BJ (cell line): ENCODE results near the gene RETREG1. TPM values are rescaled to one million over a fixed set of nuclear protein-coding genes. Genes with fewer than 3 reads are reported as not detected.
"Not testable (repeated sequence)": the region's sequence is repeated elsewhere in the genome, so short reads cannot be mapped to it uniquely, and the experiment has no call there.

Experiments used
- CTCF ChIA-PET: fragments of 350-600 bp; formaldehyde crosslinking; extraction: SDS; loops from one replicate; lab custom pipeline; 2021; ENCODE audit warnings: antibody characterized with exemption, inconsistent platforms; lab: Yijun Ruan, JAX
- POLR2A ChIA-PET: fragments of 300-600 bp; sonication (Branson Sonifier 250); formaldehyde crosslinking; extraction: SDS; loops from one replicate; lab custom pipeline; 2021; ENCODE audit warnings: antibody characterized with exemption; lab: Charles Lee
- DNase-seq: peaks from one replicate; pipeline ENCODE4 v3.0.0-alpha.2; 2011; ENCODE audit warnings: low read depth
- H3K27me3 ChIP-seq: 2 replicates; pipeline ENCODE4 v1.6.0; 2011; ENCODE audit warnings: low read length; ENCODE audit not compliant: control insufficient read depth, insufficient read depth
- H3K36me3 ChIP-seq: 2 replicates; pipeline ENCODE4 v1.5.1; 2011; ENCODE audit warnings: low read length; ENCODE audit not compliant: control insufficient read depth, insufficient read depth
- H3K4me3 ChIP-seq: 2 replicates; pipeline ENCODE4 v1.5.1; 2011; ENCODE audit warnings: low read depth, mild to moderate bottlenecking, control low read depth, low read length
- polyA plus RNA-seq: library from polyadenylated mRNA; depleted of rRNA; stranded (reverse); fragments of >200 nt; gene quantifications from 2 replicates; pipeline ENCODE4 v1.2.3, GENCODE V29; 2011
- TF ChIP-seq, protein P1 (sequence below): IDR thresholded peaks from 2 replicates; pipeline ENCODE4 v1.5.1; 2011; ENCODE audit warnings: low read depth, mild to moderate bottlenecking, control low read depth, inconsistent platforms, low read length, moderate library complexity; ENCODE audit not compliant: insufficient read depth

The RETREG1 gene
- polyA plus RNA-seq, 1 experiment, result 0.04 TPM

DNA sequence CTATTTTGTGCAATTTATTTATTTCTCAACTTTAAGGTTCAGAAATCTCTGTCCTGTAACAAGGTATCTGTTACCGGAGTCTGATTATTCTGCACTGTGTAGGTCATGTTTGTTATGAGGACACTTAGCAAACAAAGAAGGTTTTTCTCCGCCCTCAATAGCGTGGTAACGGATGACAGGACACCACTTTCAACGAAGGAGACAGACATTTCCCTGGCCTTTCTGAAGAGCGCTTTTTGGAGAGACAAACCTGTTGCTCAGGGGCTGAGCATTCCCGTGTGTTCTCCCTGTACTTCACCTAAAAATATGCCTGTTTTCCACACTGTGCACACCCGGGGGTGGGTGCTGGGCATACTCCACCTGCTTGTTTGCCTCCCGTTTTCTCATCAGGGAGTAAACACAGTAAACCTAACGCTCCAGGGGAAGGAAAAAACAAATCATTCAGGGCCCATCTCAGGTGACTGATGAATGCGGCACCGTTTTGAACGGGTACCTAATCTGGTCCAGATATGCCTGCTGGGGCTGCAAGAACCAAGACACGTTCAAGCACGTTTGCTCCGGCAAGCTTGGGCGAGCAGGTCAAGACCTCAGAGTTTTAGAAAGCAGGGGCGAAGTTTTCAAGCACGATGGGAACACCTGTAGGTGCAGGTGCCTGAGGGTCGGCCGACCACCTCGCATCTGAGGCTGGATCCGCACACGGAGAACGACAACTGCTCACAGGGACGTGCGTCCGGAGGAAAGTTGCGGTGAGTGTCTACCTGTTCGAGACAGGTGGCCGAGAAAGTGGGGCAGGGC, 859 bp downstream of the RETREG1 start:
- Histone ChIP-seq H3K27me3 (peaks cover 18% of the 10 kb centered on the region), H3K36me3 (no peaks in the 10 kb centered on the region), H3K4me3 (peak overlapping the region; percentile 46)
- CTCF ChIA-PET, result interaction anchor here (1.2 kb wide), 1 partner anchor 7 kb away, joined by 3 read pairs; no protein-coding TSS in a partner anchor
- TF ChIP-seq, protein P1, sequence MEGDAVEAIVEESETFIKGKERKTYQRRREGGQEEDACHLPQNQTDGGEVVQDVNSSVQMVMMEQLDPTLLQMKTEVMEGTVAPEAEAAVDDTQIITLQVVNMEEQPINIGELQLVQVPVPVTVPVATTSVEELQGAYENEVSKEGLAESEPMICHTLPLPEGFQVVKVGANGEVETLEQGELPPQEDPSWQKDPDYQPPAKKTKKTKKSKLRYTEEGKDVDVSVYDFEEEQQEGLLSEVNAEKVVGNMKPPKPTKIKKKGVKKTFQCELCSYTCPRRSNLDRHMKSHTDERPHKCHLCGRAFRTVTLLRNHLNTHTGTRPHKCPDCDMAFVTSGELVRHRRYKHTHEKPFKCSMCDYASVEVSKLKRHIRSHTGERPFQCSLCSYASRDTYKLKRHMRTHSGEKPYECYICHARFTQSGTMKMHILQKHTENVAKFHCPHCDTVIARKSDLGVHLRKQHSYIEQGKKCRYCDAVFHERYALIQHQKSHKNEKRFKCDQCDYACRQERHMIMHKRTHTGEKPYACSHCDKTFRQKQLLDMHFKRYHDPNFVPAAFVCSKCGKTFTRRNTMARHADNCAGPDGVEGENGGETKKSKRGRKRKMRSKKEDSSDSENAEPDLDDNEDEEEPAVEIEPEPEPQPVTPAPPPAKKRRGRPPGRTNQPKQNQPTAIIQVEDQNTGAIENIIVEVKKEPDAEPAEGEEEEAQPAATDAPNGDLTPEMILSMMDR, result no peak
- no peak for DNase-seq
- POLR2A ChIA-PET, result no interaction called here

DNA sequence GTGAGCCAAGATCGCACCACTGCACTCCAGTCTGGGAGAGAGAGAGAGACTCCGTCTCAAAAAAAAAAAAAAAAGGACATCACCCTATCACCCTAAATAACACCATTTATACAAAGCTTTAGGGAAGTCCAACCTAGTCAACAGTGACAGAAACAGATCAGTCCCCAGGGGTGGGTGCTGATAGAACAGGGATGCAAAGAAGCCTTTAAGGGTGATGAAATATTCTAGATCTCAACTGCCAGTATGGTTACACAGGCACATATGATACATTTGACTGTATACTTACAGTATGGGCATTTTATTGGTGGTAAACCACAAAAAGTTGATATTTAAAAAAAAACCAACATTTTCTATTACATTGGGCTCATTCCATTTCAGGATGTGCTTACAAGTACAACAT, 4.8 kb downstream of the RETREG1 start:
- TF ChIP-seq, protein P1, result no peak
- Histone ChIP-seq H3K36me3 (no peaks in the 10 kb centered on the region), H3K27me3 (peaks cover 12% of the 10 kb centered on the region), H3K4me3 (no peak overlapping the region)
- no peak for DNase-seq
- POLR2A ChIA-PET, result no interaction called here
- CTCF ChIA-PET, result no interaction called here

DNA sequence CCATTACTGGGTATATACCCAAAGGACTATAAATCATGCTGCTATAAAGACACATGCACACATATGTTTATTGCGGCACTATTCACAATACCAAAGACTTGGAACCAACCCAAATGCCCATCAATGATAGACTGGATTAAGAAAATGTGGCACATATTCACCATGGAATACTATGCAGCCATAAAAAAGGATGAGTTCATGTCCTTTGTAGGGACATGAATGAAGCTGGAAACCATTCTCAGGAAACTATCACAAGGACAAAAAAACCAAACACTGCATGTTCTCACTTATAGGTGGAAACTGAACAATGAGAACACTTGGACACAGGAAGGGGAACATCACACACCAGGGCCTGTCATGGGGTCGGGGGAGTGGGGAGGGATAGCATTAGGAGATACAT, 5.9 kb downstream of the RETREG1 start:
- CTCF ChIA-PET, H3K4me3 ChIP-seq: not testable (repeated sequence)

DNA sequence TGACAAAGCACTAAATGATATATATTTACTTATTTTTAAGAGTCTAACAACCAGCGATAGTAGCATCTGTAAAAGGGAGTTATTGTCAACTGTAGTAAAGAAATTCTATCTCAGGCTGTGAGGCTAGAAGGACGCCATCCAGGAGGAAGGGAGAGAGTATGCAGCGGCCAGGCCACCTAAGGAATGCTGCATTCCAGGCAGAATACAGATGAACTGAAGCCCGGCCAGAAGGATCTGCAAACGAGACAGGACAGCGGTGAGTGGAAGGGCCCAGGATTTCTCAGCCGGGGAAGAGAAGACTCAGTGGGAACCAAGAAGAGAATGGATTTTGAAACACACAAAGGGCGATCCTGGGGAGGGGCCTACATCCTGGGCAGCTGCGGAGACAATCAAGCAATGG, 7.4 kb downstream of the RETREG1 start:
- no peak overlapping the region for H3K4me3 ChIP-seq
- POLR2A ChIA-PET, result no interaction called here
- CTCF ChIA-PET, result interaction anchor here (1.4 kb wide), 1 partner anchor 7 kb away, joined by 3 read pairs; the partner anchor contains the start of gene RETREG1
- peaks cover under 1% of the 10 kb centered on the region for H3K27me3 ChIP-seq
- TF ChIP-seq, protein P1, result no peak
- H3K36me3 ChIP-seq, result no peaks in the 10 kb centered on the region
- no peak for DNase-seq

More for the DNA sequence above, 5.9 kb downstream of the RETREG1 start:
- DNase-seq, POLR2A ChIA-PET, H3K27me3 ChIP-seq, H3K36me3 ChIP-seq: not testable (repeated sequence)

DNA sequence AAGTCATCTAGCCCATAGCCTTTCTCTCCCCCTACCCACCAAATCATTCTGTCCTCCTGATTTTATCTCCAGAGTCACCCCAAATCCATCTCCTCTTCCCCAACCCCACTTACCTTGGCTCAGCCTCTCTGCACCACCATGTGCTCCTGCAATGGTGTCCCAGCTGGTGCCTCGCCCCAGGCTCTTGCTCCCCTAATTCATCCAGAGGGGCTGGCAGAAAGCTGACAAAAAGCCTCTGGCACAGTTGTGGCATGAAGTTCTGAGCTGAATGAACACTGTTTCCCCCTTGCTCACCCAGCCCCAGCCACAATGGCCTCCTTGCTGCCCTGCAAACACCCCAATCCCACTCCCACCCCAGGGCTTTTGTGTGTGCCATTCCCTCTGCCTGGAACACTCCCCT, 10.2 kb downstream of the RETREG1 start:
- ChIA-PET POLR2A (no interaction called here), CTCF (no interaction called here)
- H3K4me3 ChIP-seq, result no peak overlapping the region
- no peaks in the 10 kb centered on the region; the same call in 1 of the 2 replicates for H3K27me3 ChIP-seq
- TF ChIP-seq, protein P1, result no peak
- no peak for DNase-seq
- H3K36me3 ChIP-seq, result no peaks in the 10 kb centered on the region
